ENCODE results near the gene ARMC2. TPM values are rescaled to one million over a fixed set of nuclear protein-coding genes. Genes with fewer than 3 reads are reported as not detected.

ARMC2 gene
- total RNA-seq, 2 donors from 2014 or later = 2.9 to 5.7 TPM

GRCh38 chr6:108937170-108937569, 88.9 kb downstream of the ARMC2 start:
- Mint-ChIP-seq H3K36me3 (ENCODE audit: low read depth) (no peaks in the 10 kb centered on the region), H3K4me3 (no peak overlapping the region), H3K27ac (no peak overlapping the region), H3K27me3 (no peaks in the 10 kb centered on the region), H3K4me1 (peaks cover 6% of the 10 kb centered on the region), H3K9me3 (no peaks in the 10 kb centered on the region)
- no peak for ATAC-seq (replicated peaks)

GRCh38 chr6:108940741-108941140, 92.5 kb downstream of the ARMC2 start:
- no peak overlapping the region for H3K27ac Mint-ChIP-seq
- no peak overlapping the region for H3K4me3 Mint-ChIP-seq
- H3K9me3 Mint-ChIP-seq = no peaks in the 10 kb centered on the region
- no peaks in the 10 kb centered on the region for H3K36me3 Mint-ChIP-seq (ENCODE audit: low read depth)
- no peak for ATAC-seq (replicated peaks)
- no peaks in the 10 kb centered on the region for H3K27me3 Mint-ChIP-seq
- H3K4me1 Mint-ChIP-seq = peaks cover 13% of the 10 kb centered on the region

DNA sequence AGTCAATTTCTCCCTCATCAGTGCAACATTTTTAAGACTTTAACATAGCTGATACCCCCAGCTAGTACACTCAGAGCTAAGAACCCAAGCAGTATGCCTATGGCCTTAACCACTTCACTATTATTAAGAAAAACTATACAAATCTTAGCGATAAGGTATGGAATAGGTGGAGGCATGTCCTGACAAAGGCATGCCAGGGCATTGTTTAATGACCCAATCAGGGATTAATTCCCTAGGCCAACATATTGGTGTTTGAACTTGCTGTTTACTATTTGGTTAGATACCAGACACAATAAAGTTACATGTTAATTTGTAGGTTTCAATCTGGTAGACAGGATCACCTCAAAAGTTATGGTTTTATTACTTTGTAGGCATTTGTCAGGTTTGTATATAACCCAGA, 93.1 kb downstream of the ARMC2 start:
- Mint-ChIP-seq H3K27ac (no peak overlapping the region), H3K4me3 (no peak overlapping the region), H3K9me3 (no peaks in the 10 kb centered on the region), H3K4me1 (peaks cover 13% of the 10 kb centered on the region), H3K27me3 (no peaks in the 10 kb centered on the region), H3K36me3 (ENCODE audit: low read depth) (no peaks in the 10 kb centered on the region)
- ATAC-seq (replicated peaks) = no peak

DNA sequence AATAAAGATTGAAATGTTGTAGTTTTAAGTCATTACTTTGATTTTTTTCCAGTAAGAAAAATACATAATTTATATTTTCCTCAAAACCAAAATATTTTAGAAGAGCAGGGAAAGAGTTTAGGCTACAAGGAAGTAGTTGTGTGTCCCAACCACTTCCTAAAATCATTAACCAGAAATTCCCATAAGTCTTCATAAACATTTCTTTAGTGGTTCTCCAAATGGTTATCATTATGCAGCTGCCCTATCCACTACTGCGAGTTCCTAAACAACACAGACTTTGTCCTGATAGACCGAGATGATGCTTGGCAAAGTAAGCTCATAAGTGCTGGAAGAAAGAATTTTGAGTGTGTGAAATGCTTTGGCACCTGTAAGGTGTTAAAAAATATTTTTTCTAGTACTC, 93.6 kb downstream of the ARMC2 start:
- no peak for ATAC-seq (replicated peaks)
- H3K27ac Mint-ChIP-seq = no peak overlapping the region
- peak overlapping the region; percentile 80 for H3K4me3 Mint-ChIP-seq
- no peaks in the 10 kb centered on the region for H3K36me3 Mint-ChIP-seq (ENCODE audit: low read depth)
- H3K27me3 Mint-ChIP-seq = no peaks in the 10 kb centered on the region
- H3K9me3 Mint-ChIP-seq = no peaks in the 10 kb centered on the region
- H3K4me1 Mint-ChIP-seq = peaks cover 16% of the 10 kb centered on the region

DNA sequence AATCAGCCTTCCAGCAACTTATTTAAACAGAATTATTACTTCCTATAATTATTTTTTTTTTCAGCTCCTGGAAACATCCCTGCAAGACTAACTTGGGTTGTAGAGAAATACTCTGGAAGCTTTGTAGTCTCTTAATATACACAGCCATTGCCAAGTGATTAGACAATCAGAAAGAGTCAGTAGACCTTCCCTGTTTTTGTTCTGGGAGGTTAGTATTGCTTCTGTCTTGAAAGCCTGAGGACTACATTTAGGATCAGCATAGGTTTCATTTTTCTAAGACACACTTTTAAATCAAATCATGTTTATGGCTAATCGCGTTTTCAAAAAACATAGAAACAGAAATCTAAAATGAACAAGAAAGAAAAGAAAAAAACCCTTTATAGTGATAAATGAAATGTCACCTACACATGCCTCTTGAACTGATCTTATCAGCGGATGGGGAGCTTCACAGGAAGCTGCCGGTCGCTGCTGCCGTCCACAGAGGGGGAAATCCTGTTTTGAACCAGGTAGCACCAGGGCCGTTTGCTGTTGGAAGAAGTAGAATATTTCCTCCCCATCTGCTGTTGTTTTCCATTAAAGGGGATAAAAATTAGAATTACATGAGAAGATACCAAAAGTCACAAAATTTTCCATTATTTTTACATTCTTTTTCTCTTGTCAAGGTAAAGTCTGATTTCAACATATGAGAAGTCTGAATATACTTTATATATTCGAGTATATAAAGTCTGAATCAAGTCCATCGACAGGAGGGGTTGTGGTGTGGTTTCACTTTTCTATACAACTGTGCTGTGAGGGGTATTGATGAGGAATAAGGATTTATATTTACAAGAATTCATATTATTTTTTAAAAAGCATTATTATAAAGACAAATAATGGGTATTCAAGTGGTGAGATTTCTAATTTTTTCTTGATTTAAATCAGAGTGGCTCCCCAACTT, 94.6 kb downstream of the ARMC2 start:
- Mint-ChIP-seq H3K27me3 (no peaks in the 10 kb centered on the region), H3K4me1 (peaks cover 18% of the 10 kb centered on the region), H3K36me3 (ENCODE audit: low read depth) (no peaks in the 10 kb centered on the region), H3K4me3 (peak overlapping the region; percentile 80), H3K27ac (peak overlapping the region; percentile 88), H3K9me3 (no peaks in the 10 kb centered on the region)
- peak; percentile 94 for ATAC-seq (replicated peaks)

GRCh38 chr6:108944071-108944470, 95.8 kb downstream of the ARMC2 start:
- Mint-ChIP-seq H3K27me3 (no peaks in the 10 kb centered on the region), H3K9me3 (no peaks in the 10 kb centered on the region), H3K4me1 (peaks cover 18% of the 10 kb centered on the region), H3K4me3 (no peak overlapping the region), H3K36me3 (ENCODE audit: low read depth) (no peaks in the 10 kb centered on the region), H3K27ac (no peak overlapping the region)
- no peak for ATAC-seq (replicated peaks)

- H3K9me3 Mint-ChIP-seq = no peaks in the 10 kb centered on the region
- H3K27ac Mint-ChIP-seq = no peak overlapping the region
- peaks cover 18% of the 10 kb centered on the region for H3K4me1 Mint-ChIP-seq
- ATAC-seq (replicated peaks) = no peak
- H3K4me3 Mint-ChIP-seq = no peak overlapping the region
- H3K36me3 Mint-ChIP-seq (ENCODE audit: low read depth) = no peaks in the 10 kb centered on the region
- no peaks in the 10 kb centered on the region for H3K27me3 Mint-ChIP-seq
Observed at GRCh38 chr6:108944707-108945680, 96.8 kb downstream of the ARMC2 start.

- H3K4me3 Mint-ChIP-seq = no peak overlapping the region
- H3K36me3 Mint-ChIP-seq (ENCODE audit: low read depth) = no peaks in the 10 kb centered on the region
- no peak overlapping the region for H3K27ac Mint-ChIP-seq
- no peaks in the 10 kb centered on the region for H3K27me3 Mint-ChIP-seq
- H3K4me1 Mint-ChIP-seq = peaks cover 18% of the 10 kb centered on the region
- no peak for ATAC-seq (replicated peaks)
- no peaks in the 10 kb centered on the region for H3K9me3 Mint-ChIP-seq
Observed at GRCh38 chr6:108945681-108946159, 97.5 kb downstream of the ARMC2 start.

- no peaks in the 10 kb centered on the region for H3K9me3 Mint-ChIP-seq
Observed at GRCh38 chr6:108946695-108947094, 98.5 kb downstream of the ARMC2 start.

DNA sequence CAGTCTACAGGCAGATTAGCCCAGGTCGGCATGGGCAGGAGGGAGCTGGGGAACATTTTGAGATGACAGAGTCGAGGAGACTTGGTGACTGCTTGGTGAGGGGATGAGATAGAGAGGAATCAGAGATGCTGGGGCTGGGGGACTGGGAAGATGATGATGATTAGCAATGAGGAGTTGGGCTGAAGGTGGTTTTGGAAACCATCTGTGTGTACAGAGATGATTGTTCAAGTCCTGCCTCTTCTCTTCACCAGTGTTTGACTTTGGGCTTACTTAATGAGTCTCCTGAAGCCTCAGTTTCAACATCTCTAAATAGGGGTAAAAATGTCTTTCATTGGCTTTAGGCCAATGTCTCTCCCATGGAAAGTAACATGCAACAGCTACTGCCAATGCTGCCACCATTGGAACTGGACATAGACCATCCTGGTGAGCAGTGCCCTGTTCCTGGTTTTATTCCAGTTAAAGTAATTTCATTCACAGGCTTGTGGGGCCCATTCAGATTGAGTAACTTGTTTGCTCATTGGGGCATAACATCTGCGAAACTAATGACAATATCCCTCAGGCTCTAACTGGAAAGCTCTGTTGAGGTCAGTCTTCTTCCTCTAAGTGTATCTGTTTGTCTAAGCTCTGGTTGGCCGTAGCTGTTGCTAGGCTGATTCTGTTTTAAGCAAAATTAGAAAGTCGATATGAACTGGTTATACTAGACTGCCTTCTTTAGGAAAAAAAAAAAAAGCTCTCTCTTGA, 99.1 kb downstream of the ARMC2 start:
- H3K36me3 Mint-ChIP-seq (ENCODE audit: low read depth) = no peaks in the 10 kb centered on the region
- no peak overlapping the region for H3K27ac Mint-ChIP-seq
- H3K9me3 Mint-ChIP-seq = no peaks in the 10 kb centered on the region
- ATAC-seq (replicated peaks) = peak; percentile 45
- H3K4me1 Mint-ChIP-seq = peaks cover 12% of the 10 kb centered on the region
- no peaks in the 10 kb centered on the region for H3K27me3 Mint-ChIP-seq
- H3K4me3 Mint-ChIP-seq = no peak overlapping the region

More at GRCh38 chr6:108946695-108947094, 98.5 kb downstream of the ARMC2 start:
- no peak overlapping the region for H3K27ac Mint-ChIP-seq
- H3K27me3 Mint-ChIP-seq = no peaks in the 10 kb centered on the region
- no peaks in the 10 kb centered on the region for H3K36me3 Mint-ChIP-seq (ENCODE audit: low read depth)
- H3K4me3 Mint-ChIP-seq = no peak overlapping the region
- peaks cover 12% of the 10 kb centered on the region for H3K4me1 Mint-ChIP-seq
- ATAC-seq (replicated peaks) = no peak

GRCh38 chr6:108948181-108948661, 100.0 kb downstream of the ARMC2 start:
- peaks cover 6% of the 10 kb centered on the region for H3K4me1 Mint-ChIP-seq
- no peak overlapping the region for H3K4me3 Mint-ChIP-seq
- ATAC-seq (replicated peaks) = no peak
- H3K27ac Mint-ChIP-seq = no peak overlapping the region
- H3K9me3 Mint-ChIP-seq = no peaks in the 10 kb centered on the region
- H3K36me3 Mint-ChIP-seq (ENCODE audit: low read depth) = no peaks in the 10 kb centered on the region
- H3K27me3 Mint-ChIP-seq = no peaks in the 10 kb centered on the region

GRCh38 chr6:108951351-108951953, 103.2 kb downstream of the ARMC2 start:
- Mint-ChIP-seq H3K36me3 (ENCODE audit: low read depth) (no peaks in the 10 kb centered on the region), H3K4me1 (peaks cover 11% of the 10 kb centered on the region), H3K27ac (no peak overlapping the region), H3K27me3 (no peaks in the 10 kb centered on the region), H3K4me3 (no peak overlapping the region), H3K9me3 (no peaks in the 10 kb centered on the region)
- no peak for ATAC-seq (replicated peaks)

DNA sequence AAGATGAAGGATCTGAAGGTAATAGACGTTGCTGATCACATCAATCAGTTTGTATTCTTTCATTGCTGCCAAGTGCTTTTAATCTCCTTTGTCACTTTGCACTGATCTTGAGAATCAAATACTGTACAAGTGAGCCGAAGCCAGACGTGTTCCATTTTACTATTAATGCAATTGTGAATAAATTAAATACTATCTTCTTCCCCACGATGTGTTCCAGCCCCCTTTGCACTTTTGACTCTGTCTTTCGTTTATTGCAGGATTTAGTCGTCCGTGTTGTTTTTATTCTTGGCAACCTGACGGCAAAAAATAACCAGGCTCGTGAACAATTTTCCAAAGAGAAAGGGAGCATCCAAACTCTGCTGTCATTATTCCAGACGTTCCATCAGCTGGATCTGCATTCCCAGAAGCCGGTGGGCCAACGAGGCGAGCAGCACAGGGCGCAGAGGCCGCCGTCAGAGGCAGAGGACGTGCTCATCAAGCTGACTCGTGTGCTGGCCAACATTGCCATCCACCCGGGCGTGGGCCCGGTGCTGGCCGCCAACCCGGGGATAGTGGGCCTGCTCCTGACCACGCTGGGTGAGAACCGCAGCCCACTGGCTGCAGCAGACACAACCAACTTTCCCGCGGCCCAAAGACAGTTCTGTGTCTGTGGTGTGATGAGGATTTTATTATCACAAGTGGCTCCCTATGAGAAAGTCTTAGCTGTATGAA, 104.7 kb downstream of the ARMC2 start:
- ATAC-seq (replicated peaks) = no peak
- Mint-ChIP-seq H3K4me1 (peaks cover 5% of the 10 kb centered on the region), H3K4me3 (no peak overlapping the region), H3K36me3 (ENCODE audit: low read depth) (no peaks in the 10 kb centered on the region), H3K27me3 (no peaks in the 10 kb centered on the region), H3K9me3 (no peaks in the 10 kb centered on the region), H3K27ac (no peak overlapping the region)

Data from activated T-helper 17 cell treated with anti-CD3 and anti-CD28 coated beads, Interleukin-2, amount 50 U/mL, for 72 hours (primary cell).